Ascending aorta (tissue), 2 donors: ENCODE measurements around the gene C21orf58. TPM values are rescaled to one million over a fixed set of nuclear protein-coding genes. Genes with fewer than 3 reads are reported as not detected.

Experiments
- DNase-seq, 2 donors: peaks; one replicate each; pipeline ENCODE4 v3.0.0-alpha.2; 2019; ENCODE audit warnings: low spot score in 2 of 2
- H3K27ac ChIP-seq, 2 donors: fragments of 200-600 bp; sonication (generic); one replicate each; pipeline ENCODE4 v1.5.1; 2016 to 2017; ENCODE audit warnings: mild to moderate bottlenecking in 1 of 2
- H3K27me3 ChIP-seq: fragments of 200-600 bp; sonication (generic); one replicate; pipeline ENCODE4 v1.5.1; 2017
- H3K36me3 ChIP-seq, 2 donors: fragments of 200-600 bp; sonication (generic); one replicate each; pipeline ENCODE4 v1.5.1; 2016
- H3K4me1 ChIP-seq, 2 donors: fragments of 200-600 bp; sonication (generic); one replicate each; pipeline ENCODE4 v1.5.1; 2016 to 2017; ENCODE audit warnings: mild to moderate bottlenecking in 1 of 2
- H3K4me3 ChIP-seq, 2 donors: fragments of 200-600 bp; sonication (generic); one replicate each; pipeline ENCODE4 v1.5.1; 2016 to 2017; ENCODE audit warnings: mild to moderate bottlenecking in 1 of 2
- H3K9me3 ChIP-seq, 2 donors: fragments of 200-600 bp; sonication (generic); one replicate each; pipeline ENCODE4 v1.5.1; 2016
- CTCF ChIP-seq, 3 experiments: fragments of 200-600 bp in 2 of 3; fragments of 450-650 bp in 1 of 3; sonication (generic) in 2 of 3; IDR thresholded peaks; one replicate each; pipeline ENCODE4 v1.5.1; 2016 to 2019; ENCODE audit warnings: antibody characterized with exemption in 3 of 3, mild to moderate bottlenecking in 1 of 3, moderate library complexity in 1 of 3
- intact Hi-C: fragments of 100-400 bp; cut with DNase I; formaldehyde crosslinking; loops from one replicate; pipeline ENCODE4 v1.15.1; 2023
- total RNA-seq: library from RNA; depleted of rRNA; stranded (reverse); fragments of >200 nt; gene quantifications from one replicate; pipeline ENCODE4 v1.1.0, GENCODE V29; 2016

C21orf58 gene
- total RNA-seq, 1 donor from 2014 or later = 3.2 TPM

GRCh38 chr21:46344219-46344915 lies 20.7 kb upstream of the C21orf58 start:
- Histone ChIP-seq H3K4me1 (no peaks in the 10 kb centered on the region), H3K9me3 (no peaks in the 10 kb centered on the region), H3K36me3 (peaks cover 40 to 45% of the 10 kb centered on the region in 2 donors), H3K27me3 (no peaks in the 10 kb centered on the region), H3K4me3 (no peak overlapping the region), H3K27ac (no peak overlapping the region)
- intact Hi-C loops = no loop called here
- no peak for TF ChIP-seq CTCF (IDR thresholded peaks at IDR 0.05)
- no peak for DNase-seq

GRCh38 chr21:46340998-46341397 lies 17.3 kb upstream of the C21orf58 start:
- peaks cover 34 to 48% of the 10 kb centered on the region in 2 donors for H3K36me3 ChIP-seq
- intact Hi-C loops = no loop called here

GRCh38 chr21:46336603-46337002 lies 12.9 kb upstream of the C21orf58 start:
- Histone ChIP-seq H3K9me3 (no peaks in the 10 kb centered on the region), H3K27ac (no peak overlapping the region), H3K27me3 (no peaks in the 10 kb centered on the region), H3K4me3 (no peak overlapping the region), H3K36me3 (peaks cover 38 to 68% of the 10 kb centered on the region in 2 donors), H3K4me1 (no peaks in the 10 kb centered on the region)
- TF ChIP-seq CTCF (IDR thresholded peaks at IDR 0.05) = no peak
- intact Hi-C loops = no loop called here
- no peak for DNase-seq

More at GRCh38 chr21:46340998-46341397, 17.3 kb upstream of the C21orf58 start:
- no peak for DNase-seq
- no peak overlapping the region for H3K27ac ChIP-seq
- no peaks in the 10 kb centered on the region for H3K4me1 ChIP-seq
- H3K4me3 ChIP-seq = no peak overlapping the region
- no peaks in the 10 kb centered on the region for H3K27me3 ChIP-seq
- no peaks in the 10 kb centered on the region for H3K9me3 ChIP-seq
- no peak for TF ChIP-seq CTCF (IDR thresholded peaks at IDR 0.05)

GRCh38 chr21:46334351-46335140 lies 10.9 kb upstream of the C21orf58 start:
- no peaks in the 10 kb centered on the region for H3K4me1 ChIP-seq
- H3K36me3 ChIP-seq = peaks cover 40 to 70% of the 10 kb centered on the region in 2 donors
- no peak for DNase-seq
- no peak overlapping the region for H3K4me3 ChIP-seq
- no peak for TF ChIP-seq CTCF (IDR thresholded peaks at IDR 0.05)
- H3K27ac ChIP-seq = no peak overlapping the region
- no peaks in the 10 kb centered on the region for H3K27me3 ChIP-seq
- intact Hi-C loops = no loop called here
- H3K9me3 ChIP-seq = no peaks in the 10 kb centered on the region

- DNase-seq = no peak
- Histone ChIP-seq H3K27ac (no peak overlapping the region), H3K4me3 (no peak overlapping the region), H3K4me1 (peaks cover 4 to 6% of the 10 kb centered on the region in 2 donors), H3K27me3 (no peaks in the 10 kb centered on the region), H3K36me3 (peaks cover 5 to 32% of the 10 kb centered on the region in 2 donors), H3K9me3 (no peaks in the 10 kb centered on the region)
- intact Hi-C loops = loop anchor here (10.0 kb wide), 3 partner anchors 185 to 1455 kb away; partner anchors contain the start of gene PTTG1IP
- TF ChIP-seq CTCF (IDR thresholded peaks at IDR 0.05) = no peak
Observed at GRCh38 chr21:46329796-46330195, 6.1 kb upstream of the C21orf58 start.
